HCT116 (cell line): ENCODE measurements around the gene H19. TPM values are rescaled to one million over a fixed set of nuclear protein-coding genes. Genes with fewer than 3 reads are reported as not detected.

ENCODE experiments used
- ATAC-seq: fragments of 200-7000 bp; cut with Tn5 transposase; 2 replicates; pipeline ENCODE4 v1.9.1; 2020; ENCODE audit warnings: mild to moderate bottlenecking, moderate library complexity
- BruUV-seq: library from RNA; stranded (reverse); fragments of 400-500 nt; replicated peaks from 2 replicates; lab custom pipeline; 2021; lab: Mats Ljungman, UMichigan
- CTCF ChIA-PET: fragments of 300-600 bp; sonication (Branson Sonifier 250); formaldehyde crosslinking; loops from one replicate; lab custom pipeline; 2021; ENCODE audit warnings: antibody characterized with exemption; lab: Charles Lee
- POLR2A ChIA-PET: fragments of 300-600, 350-600 bp; sonication (Branson Sonifier 250); formaldehyde crosslinking; loops from one replicate; lab custom pipeline; 2021; ENCODE audit warnings: antibody characterized with exemption; lab: Charles Lee
- RAD21 ChIA-PET, 2 experiments: fragments of 300-600 bp; sonication (Branson Sonifier 250); formaldehyde crosslinking; loops; one replicate each; lab custom pipeline; 2023; ENCODE audit warnings: low total read pairs in 2 of 2; ENCODE audit not compliant: uncharacterized antibody in 2 of 2, unreplicated experiment in 2 of 2, low non-redundant PET in 1 of 2; lab: Charles Lee
- DNase-seq: peaks from one replicate; pipeline ENCODE4 v3.0.0-alpha.2; 2010; ENCODE audit warnings: low read depth, low spot score
- H2AFZ ChIP-seq: fragments of 200-600 bp; shearing (Covaris generic), sonication (generic); 2 replicates; pipeline ENCODE4 v1.6.1; 2017; ENCODE audit warnings: low read depth, mixed run types, mixed read lengths, antibody characterized with exemption, low read length; ENCODE audit not compliant: poor library complexity, severe bottlenecking
- H3K27ac ChIP-seq: 2 replicates; pipeline ENCODE4 v1.5.1; 2012; ENCODE audit warnings: low read depth, low read length
- H3K27me3 ChIP-seq: fragments of 200-600 bp; sonication (generic); 2 replicates; pipeline ENCODE4 v1.6.1; 2016; ENCODE audit warnings: mixed run types, low read length, mixed read lengths; ENCODE audit not compliant: insufficient read depth
- H3K36me3 ChIP-seq, 2 experiments: fragments of 200-500 bp in 1 of 2; fragments of 200-600 bp in 1 of 2; sonication (Bioruptor generic) in 1 of 2; sonication (generic) in 1 of 2; 2 replicates each; pipeline versions ENCODE4 v1.5.1 to v1.6.1; 2014 to 2016; ENCODE audit warnings: low read length in 2 of 2, inconsistent platforms in 1 of 2, mixed read lengths in 1 of 2, mixed run types in 1 of 2; ENCODE audit not compliant: insufficient read depth in 2 of 2, control insufficient read depth in 1 of 2
- H3K4me1 ChIP-seq, 2 experiments: fragments of 200-600 bp in 1 of 2; sonication (generic) in 1 of 2; 2 replicates each; pipeline versions ENCODE4 v1.5.1 to v1.6.1; 2012 to 2017; ENCODE audit warnings: low read length in 2 of 2, inconsistent platforms in 1 of 2, mild to moderate bottlenecking in 1 of 2, mixed read lengths in 1 of 2, mixed run types in 1 of 2, moderate library complexity in 1 of 2; ENCODE audit not compliant: insufficient read depth in 2 of 2, control insufficient read depth in 1 of 2
- H3K4me2 ChIP-seq: fragments of 200-600 bp; sonication (generic); 2 replicates; pipeline ENCODE4 v1.6.1; 2017; ENCODE audit warnings: mixed run types, low read length, mixed read lengths
- H3K4me3 ChIP-seq, 2 experiments: fragments of 200-600 bp in 1 of 2; sonication (generic) in 1 of 2; replicated peaks in 1 of 2; 2 replicates each; pipeline ENCODE4 v1.5.1; 2011 to 2016; ENCODE audit warnings: low read length in 2 of 2, control low read depth in 1 of 2, low read depth in 1 of 2, mild to moderate bottlenecking in 1 of 2, mixed read lengths in 1 of 2, mixed run types in 1 of 2
- H3K79me2 ChIP-seq: fragments of 200-600 bp; sonication (generic); 2 replicates; pipeline ENCODE4 v1.6.1; 2017; ENCODE audit warnings: mild to moderate bottlenecking, mixed run types, low read length, moderate library complexity, mixed read lengths; ENCODE audit not compliant: insufficient read depth
- H3K9ac ChIP-seq: fragments of 200-600 bp; sonication (generic); 2 replicates; pipeline ENCODE4 v1.6.1; 2016; ENCODE audit warnings: low read length, mixed read lengths
- H3K9me2 ChIP-seq: fragments of 200-600 bp; sonication (generic), shearing (Covaris generic); 2 replicates; pipeline ENCODE4 v1.6.1; 2017; ENCODE audit warnings: mixed run types, mild to moderate bottlenecking, moderate library complexity; ENCODE audit not compliant: insufficient read depth
- H3K9me3 ChIP-seq, 2 experiments: fragments of 200-500 bp in 1 of 2; fragments of 200-600 bp in 1 of 2; sonication (Bioruptor generic) in 1 of 2; sonication (generic) in 1 of 2; 2 replicates each; pipeline ENCODE4 v1.6.1; 2014 to 2017; ENCODE audit warnings: low read length in 2 of 2, mixed read lengths in 2 of 2, inconsistent platforms in 1 of 2, low read depth in 1 of 2, mild to moderate bottlenecking in 1 of 2, mixed run types in 1 of 2, moderate library complexity in 1 of 2; ENCODE audit not compliant: control insufficient read depth in 1 of 2, insufficient read depth in 1 of 2
- H4K20me1 ChIP-seq: fragments of 200-600 bp; sonication (generic), shearing (Covaris generic); 2 replicates; pipeline ENCODE4 v1.6.1; 2017; ENCODE audit warnings: mixed run types, mild to moderate bottlenecking, moderate library complexity; ENCODE audit not compliant: insufficient read depth
- CEBPB ChIP-seq: IDR thresholded peaks from 2 replicates; pipeline ENCODE4 v1.6.1; 2012; ENCODE audit warnings: low read depth
- ELF1 ChIP-seq: IDR thresholded peaks from 2 replicates; pipeline ENCODE4 v1.6.1; 2012; ENCODE audit warnings: low read depth, borderline replicate concordance
- EZH2phosphoT487 ChIP-seq: fragments of 200-600 bp; IDR thresholded peaks from 2 replicates; pipeline ENCODE4 v1.6.1; 2018; ENCODE audit warnings: antibody characterized with exemption, borderline replicate concordance
- JUND ChIP-seq: IDR thresholded peaks from 2 replicates; pipeline ENCODE4 v1.6.1; 2012
- POLR2A ChIP-seq: IDR thresholded peaks from 2 replicates; pipeline ENCODE4 v1.7.0; 2011; ENCODE audit warnings: borderline replicate concordance; ENCODE audit not compliant: insufficient read depth, insufficient read length; ENCODE audit errors: extremely low read depth
- RAD21 ChIP-seq: IDR thresholded peaks from 2 replicates; pipeline ENCODE4 v1.6.1; 2012; ENCODE audit warnings: low read depth, mild to moderate bottlenecking
- SP1 ChIP-seq: IDR thresholded peaks from 2 replicates; pipeline ENCODE4 v1.6.1; 2012; ENCODE audit warnings: low read depth
- SRF ChIP-seq: IDR thresholded peaks from 2 replicates; pipeline ENCODE4 v1.6.1; 2012; ENCODE audit warnings: low read depth
- TCF7L2 ChIP-seq: IDR thresholded peaks from 2 replicates; pipeline ENCODE4 v1.7.0; 2011; ENCODE audit warnings: borderline replicate concordance, inconsistent platforms; ENCODE audit not compliant: insufficient read depth, insufficient read length; ENCODE audit errors: extremely low read depth
- ZFX ChIP-seq: fragments of 450-650 bp; IDR thresholded peaks from 2 replicates; pipeline ENCODE4 v1.6.1; 2017
- ZNF274 ChIP-seq: fragments of 200-500 bp; sonication (Bioruptor generic); IDR thresholded peaks from 2 replicates; pipeline ENCODE4 v1.6.1; 2014; ENCODE audit warnings: mild to moderate bottlenecking, low read depth, low read length, inconsistent platforms
- intact Hi-C: fragments of 100-400 bp; cut with micrococcal nuclease; formaldehyde crosslinking; loops from 2 replicates; pipeline ENCODE4 v1.10.0; 2022
- total RNA-seq: library from RNA; stranded (reverse); gene quantifications from one replicate; pipeline ENCODE4 v1.2.1, GENCODE V29; 2021; ENCODE audit not compliant: unreplicated experiment
- TF ChIP-seq, protein P1 (sequence below): IDR thresholded peaks from 2 replicates; pipeline ENCODE4 v1.6.1; 2012
- TF ChIP-seq, protein P2 (sequence below): IDR thresholded peaks from 2 replicates; pipeline ENCODE4 v1.6.1; 2011; ENCODE audit warnings: mild to moderate bottlenecking, low read length, moderate library complexity; ENCODE audit not compliant: insufficient replicate concordance; ENCODE audit errors: extremely low read depth
- TF ChIP-seq, protein P3 (sequence below), 3 experiments: fragments of 200-600 bp in 1 of 3; sonication (generic) in 1 of 3; IDR thresholded peaks in 2 of 3; conservative IDR thresholded peaks in 1 of 3; 2 replicates each; pipeline ENCODE4 v1.5.1; 2012 to 2017; ENCODE audit warnings: low read depth in 2 of 3, low read length in 2 of 3, antibody characterized with exemption in 1 of 3, borderline replicate concordance in 1 of 3, control low read depth in 1 of 3, mild to moderate bottlenecking in 1 of 3, mixed read lengths in 1 of 3, mixed run types in 1 of 3, moderate library complexity in 1 of 3; ENCODE audit not compliant: insufficient read depth in 1 of 3

H19 gene
- total RNA-seq, 1 experiment from 2014 or later = 10.5 TPM

DNA sequence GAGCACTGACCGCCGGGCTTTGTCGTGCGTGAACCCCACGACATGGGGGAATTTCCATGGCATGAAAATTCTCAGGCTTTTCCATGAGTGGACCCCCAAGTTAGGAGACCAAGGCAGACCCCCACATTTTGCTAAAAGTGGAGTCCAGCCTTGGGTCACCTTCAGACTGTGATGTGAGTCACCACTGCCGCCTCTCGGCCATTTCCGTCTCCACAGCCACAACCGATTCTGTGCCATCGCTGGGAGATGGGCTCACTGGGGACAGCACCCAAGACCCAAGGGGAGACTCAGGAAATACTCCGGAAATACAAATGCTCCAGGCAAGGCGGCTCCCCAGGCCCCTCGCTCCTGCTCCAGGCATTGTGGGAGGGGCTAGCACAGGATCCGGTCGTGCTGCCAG lies 1.2 kb upstream of the H19 start:
- no peak for DNase-seq
- no peak overlapping the region for H3K4me3 ChIP-seq
- H3K4me2 ChIP-seq = no peak overlapping the region
- ChIA-PET RAD21 (interaction anchor here (0.8 to 1.1 kb wide), 4 partner anchors 117 to 346 kb away, joined by 4 to 6 read pairs (median 4); no protein-coding TSS in a partner anchor), POLR2A (no interaction called here), CTCF (interaction anchor here (0.6 to 1.9 kb wide), 13 partner anchors 12 to 452 kb away, joined by 3 to 15 read pairs (median 5); partner anchors contain the start of gene SYT8)
- no peak overlapping the region for H3K9ac ChIP-seq
- TF ChIP-seq ZFX (no peak), RAD21 (no peak), ZNF274 (no peak), SRF (no peak), EZH2phosphoT487 (no peak), CEBPB (no peak), SP1 (no peak)
- TF ChIP-seq, protein P1, sequence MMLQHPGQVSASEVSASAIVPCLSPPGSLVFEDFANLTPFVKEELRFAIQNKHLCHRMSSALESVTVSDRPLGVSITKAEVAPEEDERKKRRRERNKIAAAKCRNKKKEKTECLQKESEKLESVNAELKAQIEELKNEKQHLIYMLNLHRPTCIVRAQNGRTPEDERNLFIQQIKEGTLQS = no peak
- no peaks in the 10 kb centered on the region for H3K79me2 ChIP-seq
- H2AFZ ChIP-seq = no peak overlapping the region
- intact Hi-C loops = no loop called here
- H3K27ac ChIP-seq = no peak overlapping the region
- no peaks in the 10 kb centered on the region for H3K9me2 ChIP-seq
- no peaks in the 10 kb centered on the region for H3K9me3 ChIP-seq
- ATAC-seq = peak; percentile 50
- H3K4me1 ChIP-seq = no peaks in the 10 kb centered on the region
- no peaks in the 10 kb centered on the region for H4K20me1 ChIP-seq
- no peaks in the 10 kb centered on the region for H3K36me3 ChIP-seq
- H3K27me3 ChIP-seq = no peaks in the 10 kb centered on the region
- BruUV-seq = no TSS peak

DNA sequence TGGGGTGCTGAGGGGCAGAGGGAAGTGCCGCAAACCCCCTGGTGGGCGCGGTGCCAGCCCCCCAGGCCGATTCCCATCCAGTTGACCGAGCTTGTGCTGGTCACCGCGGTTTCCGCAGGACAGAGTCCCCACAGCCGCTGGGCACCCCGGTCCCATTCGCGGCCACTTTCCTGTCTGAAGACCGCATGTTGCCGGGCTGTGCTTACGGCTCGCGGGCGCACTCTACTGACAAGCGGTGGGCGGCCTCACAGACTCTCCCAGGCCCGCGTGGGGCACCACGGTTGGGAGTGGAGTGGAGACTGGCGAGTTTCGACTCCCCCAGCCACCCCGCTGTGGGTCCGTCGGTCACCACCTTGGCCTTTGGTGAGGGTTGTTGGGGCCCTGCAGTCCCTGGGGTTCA lies 648 bp upstream of the H19 start:
- ATAC-seq = peak; percentile 60
- CTCF ChIA-PET = interaction anchor here (0.9 to 1.9 kb wide), 5 partner anchors 36 to 346 kb away, joined by 3 to 7 read pairs (median 5); no protein-coding TSS in a partner anchor

More for the DNA sequence above, 648 bp upstream of the H19 start:
- ChIA-PET POLR2A (no interaction called here), RAD21 (no interaction called here)
- intact Hi-C loops = no loop called here
- no peak for DNase-seq
- no peak overlapping the region for H3K9ac ChIP-seq
- no TSS peak for BruUV-seq
- no peaks in the 10 kb centered on the region for H3K4me1 ChIP-seq
- H3K27me3 ChIP-seq = no peaks in the 10 kb centered on the region
- H3K27ac ChIP-seq = no peak overlapping the region
- H4K20me1 ChIP-seq = no peaks in the 10 kb centered on the region
- H3K4me3 ChIP-seq = no peak overlapping the region
- TF ChIP-seq EZH2phosphoT487 = no peak
- TF ChIP-seq, protein P2, sequence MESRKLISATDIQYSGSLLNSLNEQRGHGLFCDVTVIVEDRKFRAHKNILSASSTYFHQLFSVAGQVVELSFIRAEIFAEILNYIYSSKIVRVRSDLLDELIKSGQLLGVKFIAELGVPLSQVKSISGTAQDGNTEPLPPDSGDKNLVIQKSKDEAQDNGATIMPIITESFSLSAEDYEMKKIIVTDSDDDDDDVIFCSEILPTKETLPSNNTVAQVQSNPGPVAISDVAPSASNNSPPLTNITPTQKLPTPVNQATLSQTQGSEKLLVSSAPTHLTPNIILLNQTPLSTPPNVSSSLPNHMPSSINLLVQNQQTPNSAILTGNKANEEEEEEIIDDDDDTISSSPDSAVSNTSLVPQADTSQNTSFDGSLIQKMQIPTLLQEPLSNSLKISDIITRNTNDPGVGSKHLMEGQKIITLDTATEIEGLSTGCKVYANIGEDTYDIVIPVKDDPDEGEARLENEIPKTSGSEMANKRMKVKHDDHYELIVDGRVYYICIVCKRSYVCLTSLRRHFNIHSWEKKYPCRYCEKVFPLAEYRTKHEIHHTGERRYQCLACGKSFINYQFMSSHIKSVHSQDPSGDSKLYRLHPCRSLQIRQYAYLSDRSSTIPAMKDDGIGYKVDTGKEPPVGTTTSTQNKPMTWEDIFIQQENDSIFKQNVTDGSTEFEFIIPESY = no peak
- TF ChIP-seq, protein P3, sequence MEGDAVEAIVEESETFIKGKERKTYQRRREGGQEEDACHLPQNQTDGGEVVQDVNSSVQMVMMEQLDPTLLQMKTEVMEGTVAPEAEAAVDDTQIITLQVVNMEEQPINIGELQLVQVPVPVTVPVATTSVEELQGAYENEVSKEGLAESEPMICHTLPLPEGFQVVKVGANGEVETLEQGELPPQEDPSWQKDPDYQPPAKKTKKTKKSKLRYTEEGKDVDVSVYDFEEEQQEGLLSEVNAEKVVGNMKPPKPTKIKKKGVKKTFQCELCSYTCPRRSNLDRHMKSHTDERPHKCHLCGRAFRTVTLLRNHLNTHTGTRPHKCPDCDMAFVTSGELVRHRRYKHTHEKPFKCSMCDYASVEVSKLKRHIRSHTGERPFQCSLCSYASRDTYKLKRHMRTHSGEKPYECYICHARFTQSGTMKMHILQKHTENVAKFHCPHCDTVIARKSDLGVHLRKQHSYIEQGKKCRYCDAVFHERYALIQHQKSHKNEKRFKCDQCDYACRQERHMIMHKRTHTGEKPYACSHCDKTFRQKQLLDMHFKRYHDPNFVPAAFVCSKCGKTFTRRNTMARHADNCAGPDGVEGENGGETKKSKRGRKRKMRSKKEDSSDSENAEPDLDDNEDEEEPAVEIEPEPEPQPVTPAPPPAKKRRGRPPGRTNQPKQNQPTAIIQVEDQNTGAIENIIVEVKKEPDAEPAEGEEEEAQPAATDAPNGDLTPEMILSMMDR (IDR thresholded peaks at IDR 0.05 in 2 of 3, conservative IDR thresholded peaks at IDR 0.05 in 1 of 3; ENCODE audit: borderline replicate concordance in 1 of 3, insufficient read depth in 1 of 3, low read depth in 2 of 3, low read length in 2 of 3) = no peak
- no peak for TF ChIP-seq TCF7L2
- no peak for TF ChIP-seq JUND
- no peak for TF ChIP-seq ZFX
- no peak for TF ChIP-seq ELF1
- TF ChIP-seq, protein P1 = no peak
- TF ChIP-seq POLR2A = no peak
- no peaks in the 10 kb centered on the region for H3K79me2 ChIP-seq
- no peaks in the 10 kb centered on the region for H3K36me3 ChIP-seq
- H3K9me3 ChIP-seq = no peaks in the 10 kb centered on the region
- H2AFZ ChIP-seq = no peak overlapping the region
- H3K9me2 ChIP-seq = no peaks in the 10 kb centered on the region
- no peak overlapping the region for H3K4me2 ChIP-seq
